ENCODE measurements around the gene HRCT1.

DNA sequence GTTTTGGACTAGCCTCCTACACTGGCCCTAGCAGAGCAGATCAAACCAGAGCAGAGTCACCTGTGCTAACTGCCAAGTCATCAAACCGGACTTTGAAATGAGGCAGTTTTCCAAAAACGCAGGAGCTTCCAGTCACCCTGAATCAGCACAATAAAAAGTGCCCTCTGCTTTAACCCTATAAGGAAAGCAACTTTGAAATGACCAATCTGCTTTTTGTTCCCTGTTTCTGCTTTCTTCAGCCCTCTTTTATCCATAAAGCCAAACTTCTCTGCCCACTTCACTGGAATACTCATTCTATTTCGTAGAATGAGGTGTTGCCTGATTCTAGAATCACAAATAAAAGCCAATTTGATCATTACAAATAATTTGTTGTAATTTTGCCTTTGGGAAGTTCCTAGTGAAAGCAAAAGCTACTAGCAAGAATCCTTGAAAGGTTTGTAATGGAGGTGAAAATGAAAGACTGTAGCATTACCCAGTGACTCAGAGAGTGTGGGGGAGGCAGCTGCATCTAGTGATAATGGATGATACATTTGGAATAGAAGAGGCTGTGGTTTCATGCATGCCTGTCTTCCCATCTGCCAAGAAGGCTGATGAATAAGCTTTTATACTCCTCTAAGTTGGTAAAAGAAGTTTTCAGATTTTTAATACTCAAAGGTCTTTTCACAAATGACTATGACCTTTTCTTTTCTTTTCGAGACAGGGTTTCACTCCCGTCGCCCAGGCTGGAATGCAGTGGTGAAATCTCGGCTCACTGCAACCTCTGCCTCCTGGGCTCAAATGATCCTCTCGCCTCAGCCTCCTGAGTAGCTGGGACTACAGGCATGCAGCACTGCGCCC, 18.1 kb downstream of the HRCT1 start:
- no peak for TF ChIP-seq TARDBP (IDR thresholded peaks at IDR 0.05)
- TF ChIP-seq ELF4 (IDR thresholded peaks at IDR 0.05): no peak
- TF ChIP-seq BHLHE40 (IDR thresholded peaks at IDR 0.05; ENCODE audit: borderline replicate concordance): no peak
- TF ChIP-seq FOXM1 (IDR thresholded peaks at IDR 0.05; ENCODE audit: borderline replicate concordance): no peak
- TF ChIP-seq SP1 (IDR thresholded peaks at IDR 0.05): no peak
- no peak for TF ChIP-seq FOXK2 (IDR thresholded peaks at IDR 0.05)
- TF ChIP-seq PKNOX1 (IDR thresholded peaks at IDR 0.05): no peak
- TF ChIP-seq ZNF384 (IDR thresholded peaks at IDR 0.05): no peak
- no peak for TF ChIP-seq FOXA1 (IDR thresholded peaks at IDR 0.05)

Measured in HEK293T (cell line).